Lower leg skin (tissue), 4 donors: ENCODE results near the gene ZNF316. TPM values are rescaled to one million over a fixed set of nuclear protein-coding genes. Genes with fewer than 3 reads are reported as not detected.
"Not testable (repeated sequence)": the region's sequence is repeated elsewhere in the genome, so short reads cannot be mapped to it uniquely, and the experiment has no call there.

Experiments used
- DNase-seq, 2 donors: peaks; one replicate each; pipeline ENCODE4 v3.0.0-alpha.2; 2019; ENCODE audit warnings: low spot score in 2 of 2
- H3K4me3 ChIP-seq: fragments of 200-600 bp; sonication (generic); 2 replicates; pipeline ENCODE4 v1.5.1; 2017; ENCODE audit warnings: mild to moderate bottlenecking, low read depth; ENCODE audit not compliant: poor library complexity, severe bottlenecking
- POLR2A ChIP-seq, 2 donors: fragments of 450-650 bp; IDR thresholded peaks; one replicate each; pipeline ENCODE4 v1.6.1; 2016 to 2017; ENCODE audit warnings: antibody characterized with exemption in 2 of 2, mild to moderate bottlenecking in 1 of 2, moderate library complexity in 1 of 2
- WGBS, 2 donors: methylation state at CpG; one replicate each; pipeline ENCODE4 v1.1.5; 2018; 5-methylcytosine and 5-hydroxymethylcytosine counted together
- intact Hi-C: fragments of 100-400 bp; cut with DNase I; formaldehyde crosslinking; loops from one replicate; pipeline ENCODE4 v1.15.0; 2023; ENCODE audit warnings: low total_unique reads
- total RNA-seq, 4 donors: library from RNA; depleted of rRNA; stranded (reverse); fragments of >200 nt; gene quantifications; one replicate each; pipeline ENCODE4 v1.1.0, GENCODE V29; 2016
- TF ChIP-seq, protein P1 (sequence below), 3 donors: fragments of 450-650 bp; IDR thresholded peaks; one replicate each; pipeline ENCODE4 v1.5.1; 2016; ENCODE audit warnings: antibody characterized with exemption in 3 of 3, mild to moderate bottlenecking in 3 of 3, moderate library complexity in 2 of 3

Gene ZNF316
- total RNA-seq, 4 donors from 2014 or later = 30.6 to 63.6 (median 35.6) TPM

GRCh38 chr7:6624246-6624611, 12.9 kb upstream of the ZNF316 start:
- 75 to 86% methylated on average over 3 of the region's 3 CpGs for WGBS, 2 donors

DNA sequence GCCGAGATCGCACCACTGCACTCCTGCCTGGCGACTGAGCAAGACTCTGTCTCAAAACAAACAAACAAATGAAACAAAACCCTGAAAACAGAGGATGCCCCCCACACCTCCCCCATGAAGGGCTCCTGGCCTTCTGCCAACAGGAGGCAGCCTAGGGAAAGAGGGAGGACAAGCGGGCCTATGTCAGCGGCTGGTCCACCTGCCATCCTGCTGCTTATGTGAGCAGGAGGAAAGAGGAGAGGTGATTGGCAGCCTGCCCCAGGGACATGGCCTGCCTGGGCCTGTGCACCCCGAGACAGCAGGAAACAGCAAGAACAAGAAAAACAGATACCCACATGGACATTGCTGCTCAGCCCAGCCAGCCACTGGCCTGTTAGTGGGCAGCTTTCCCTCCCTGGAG, 9.1 kb upstream of the ZNF316 start:
- no peak for DNase-seq
- H3K4me3 ChIP-seq = no peak overlapping the region
- intact Hi-C loops = no loop called here
- WGBS, 2 donors = 71 to 73% methylated on average over 6 of the region's 6 CpGs
- no peak for TF ChIP-seq POLR2A (IDR thresholded peaks at IDR 0.05)
- TF ChIP-seq, protein P1, sequence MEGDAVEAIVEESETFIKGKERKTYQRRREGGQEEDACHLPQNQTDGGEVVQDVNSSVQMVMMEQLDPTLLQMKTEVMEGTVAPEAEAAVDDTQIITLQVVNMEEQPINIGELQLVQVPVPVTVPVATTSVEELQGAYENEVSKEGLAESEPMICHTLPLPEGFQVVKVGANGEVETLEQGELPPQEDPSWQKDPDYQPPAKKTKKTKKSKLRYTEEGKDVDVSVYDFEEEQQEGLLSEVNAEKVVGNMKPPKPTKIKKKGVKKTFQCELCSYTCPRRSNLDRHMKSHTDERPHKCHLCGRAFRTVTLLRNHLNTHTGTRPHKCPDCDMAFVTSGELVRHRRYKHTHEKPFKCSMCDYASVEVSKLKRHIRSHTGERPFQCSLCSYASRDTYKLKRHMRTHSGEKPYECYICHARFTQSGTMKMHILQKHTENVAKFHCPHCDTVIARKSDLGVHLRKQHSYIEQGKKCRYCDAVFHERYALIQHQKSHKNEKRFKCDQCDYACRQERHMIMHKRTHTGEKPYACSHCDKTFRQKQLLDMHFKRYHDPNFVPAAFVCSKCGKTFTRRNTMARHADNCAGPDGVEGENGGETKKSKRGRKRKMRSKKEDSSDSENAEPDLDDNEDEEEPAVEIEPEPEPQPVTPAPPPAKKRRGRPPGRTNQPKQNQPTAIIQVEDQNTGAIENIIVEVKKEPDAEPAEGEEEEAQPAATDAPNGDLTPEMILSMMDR (IDR thresholded peaks at IDR 0.05) = no peak

More at GRCh38 chr7:6624246-6624611, 12.9 kb upstream of the ZNF316 start:
- DNase-seq = no peak
- TF ChIP-seq, protein P1 (IDR thresholded peaks at IDR 0.05) = no peak
- no peak for TF ChIP-seq POLR2A (IDR thresholded peaks at IDR 0.05)
- intact Hi-C loops = no loop called here
- no peak overlapping the region for H3K4me3 ChIP-seq

GRCh38 chr7:6630007-6630849, 6.9 kb upstream of the ZNF316 start:
- 71 to 73% methylated on average over 11 of the region's 11 CpGs for WGBS, 2 donors
- TF ChIP-seq, protein P1 (IDR thresholded peaks at IDR 0.05) = no peak
- no peak for TF ChIP-seq POLR2A (IDR thresholded peaks at IDR 0.05)
- no peak overlapping the region for H3K4me3 ChIP-seq
- intact Hi-C loops = no loop called here
- no peak for DNase-seq

GRCh38 chr7:6631605-6632004, 5.5 kb upstream of the ZNF316 start:
- TF ChIP-seq, protein P1 (IDR thresholded peaks at IDR 0.05) = no peak
- H3K4me3 ChIP-seq = no peak overlapping the region
- DNase-seq = no peak
- intact Hi-C loops = no loop called here
- 76 to 83% methylated on average over 7 of the region's 7 CpGs for WGBS, 2 donors

- 82% methylated on average over 8 of the region's 8 CpGs for WGBS, 2 donors
- no peak for DNase-seq
- TF ChIP-seq, protein P1 (IDR thresholded peaks at IDR 0.05) = no peak
- no peak for TF ChIP-seq POLR2A (IDR thresholded peaks at IDR 0.05)
- H3K4me3 ChIP-seq = no peak overlapping the region
- intact Hi-C loops = no loop called here
Observed at GRCh38 chr7:6634021-6634420, 3.1 kb upstream of the ZNF316 start.

- DNase-seq, intact Hi-C loops, H3K4me3 ChIP-seq: not testable (repeated sequence)
- WGBS, 2 donors = 80 to 83% methylated on average over 5 of the region's 5 CpGs
Observed at GRCh38 chr7:6634971-6635370, 2.1 kb upstream of the ZNF316 start.
